ENCODE measurements around the gene PHC3.

GRCh38 chr3:170228093-170228766, 46.7 kb upstream of the PHC3 start:
- TF ChIP-seq POLR2A (IDR thresholded peaks at IDR 0.05) = no peak
- no peak for TF ChIP-seq CTCF (IDR thresholded peaks at IDR 0.05)
